Lung (tissue), 12 donors: ENCODE data around the gene EPB41L2. TPM values are rescaled to one million over a fixed set of nuclear protein-coding genes. Genes with fewer than 3 reads are reported as not detected.

Source experiments
- ATAC-seq: fragments of 200-7000 bp; cut with Tn5 transposase; one replicate; pipeline ENCODE4 v1.9.1; 2020; ENCODE audit warnings: moderate number of reproducible peaks; ENCODE audit not compliant: insufficient read depth, low FRiP score
- DNase-seq, 3 donors: peaks; one replicate each; pipeline ENCODE4 v3.0.0-alpha.2; 2013 to 2017
- H3K27ac ChIP-seq, 2 donors: one replicate each; pipeline ENCODE4 v1.5.1; 2013; ENCODE audit warnings: mild to moderate bottlenecking in 2 of 2, moderate library complexity in 2 of 2, control low read depth in 1 of 2, inconsistent platforms in 1 of 2, low read depth in 1 of 2, low read length in 1 of 2
- H3K27me3 ChIP-seq, 3 donors: one replicate each; pipeline ENCODE4 v1.5.1; 2013; ENCODE audit warnings: low read length in 2 of 3; ENCODE audit not compliant: control insufficient read depth in 3 of 3, insufficient read depth in 3 of 3
- H3K36me3 ChIP-seq, 4 donors: one replicate each; pipeline ENCODE4 v1.5.1; 2013; ENCODE audit warnings: low read length in 4 of 4, mild to moderate bottlenecking in 1 of 4, moderate library complexity in 1 of 4; ENCODE audit not compliant: control insufficient read depth in 4 of 4, insufficient read depth in 4 of 4
- H3K4me1 ChIP-seq, 5 donors: one replicate each; pipeline ENCODE4 v1.5.1; 2013; ENCODE audit warnings: low read length in 5 of 5, mild to moderate bottlenecking in 2 of 5, moderate library complexity in 1 of 5; ENCODE audit not compliant: control insufficient read depth in 5 of 5, insufficient read depth in 5 of 5
- H3K4me3 ChIP-seq: one replicate; pipeline ENCODE4 v1.5.1; 2013; ENCODE audit warnings: mild to moderate bottlenecking, control low read depth, moderate library complexity
- H3K9ac ChIP-seq, 2 donors: one replicate each; pipeline ENCODE4 v1.5.1; 2013; ENCODE audit warnings: low read length in 2 of 2, control low read depth in 1 of 2; ENCODE audit not compliant: insufficient read depth in 1 of 2
- H3K9me3 ChIP-seq, 4 donors: one replicate each; pipeline ENCODE4 v1.5.1; 2013; ENCODE audit warnings: low read length in 3 of 4, mild to moderate bottlenecking in 1 of 4, moderate library complexity in 1 of 4; ENCODE audit not compliant: control insufficient read depth in 4 of 4, insufficient read depth in 3 of 4
- CTCF ChIP-seq: IDR thresholded peaks from 2 replicates; pipeline ENCODE4 v1.5.1; 2012; ENCODE audit warnings: mild to moderate bottlenecking; ENCODE audit errors: control extremely low read depth, extremely low read depth
- WGBS, 2 donors: extraction: QIAGEN DNeasy Blood & Tissue Kit; methylation state at CpG; one replicate each; pipeline ENCODE4 v1.1.7; 2013; 5-methylcytosine and 5-hydroxymethylcytosine counted together
- polyA plus RNA-seq, 2 donors: library from polyadenylated mRNA; stranded (reverse); fragments of 200-250 nt; gene quantifications; one replicate each; pipeline ENCODE4 v1.2.1, GENCODE V29; 2013
- total RNA-seq, 2 donors: library from RNA; depleted of rRNA in 1 of 2; stranded (reverse); fragments of >200 nt in 1 of 2; gene quantifications; one replicate each; pipeline ENCODE4 v1.2.1, GENCODE V29; 2014 to 2021
- donor health status: control.
- donor health status: control.
- donor health status: Bipolar disorder and iron deficiency.
- donor health status: healthy.
- donor health status: DM: yes; HTN: yes; CAD: no.

The EPB41L2 gene
- total and polyA plus RNA-seq, 4 donors, result 21.9 to 265 (median 52.7) TPM

GRCh38 chr6:130869681-130870080 lies 193.4 kb downstream of the EPB41L2 start:
- Histone ChIP-seq H3K27ac (no peak overlapping the region), H3K4me1 (no peaks in the 10 kb centered on the region), H3K27me3 (no peaks in the 10 kb centered on the region), H3K36me3 (peaks cover 0 to 32% (median 5%) of the 10 kb centered on the region in 4 donors), H3K4me3 (no peak overlapping the region), H3K9ac (no peak overlapping the region), H3K9me3 (no peaks in the 10 kb centered on the region)
- DNase-seq (no peak), ATAC-seq (no peak)
- TF ChIP-seq CTCF, result no peak
- WGBS, 2 donors, result 94 to 95% methylated on average over 10 of the region's 10 CpGs

- TF ChIP-seq CTCF, result no peak
- DNase-seq, result no peak
- no peak overlapping the region for H3K4me3 ChIP-seq
- H3K36me3 ChIP-seq, result peaks cover 4 to 45% (median 12%) of the 10 kb centered on the region in 4 donors
- no peaks in the 10 kb centered on the region for H3K27me3 ChIP-seq
- H3K4me1 ChIP-seq, result no peaks in the 10 kb centered on the region
- no peaks in the 10 kb centered on the region for H3K9me3 ChIP-seq
- no peak for ATAC-seq
- WGBS, 2 donors, result 95 to 96% methylated on average over 4 of the region's 4 CpGs
- H3K9ac ChIP-seq, result no peak overlapping the region
- no peak overlapping the region for H3K27ac ChIP-seq
These were observed 197.3 kb downstream of the EPB41L2 start for GRCh38 chr6:130865793-130866192.

GRCh38 chr6:130864344-130864743 lies 198.7 kb downstream of the EPB41L2 start:
- 94 to 95% methylated on average over 11 of the region's 11 CpGs for WGBS, 2 donors
- H3K27ac ChIP-seq, result no peak overlapping the region

More at GRCh38 chr6:130864344-130864743, 198.7 kb downstream of the EPB41L2 start:
- H3K36me3 ChIP-seq, result peaks cover 4 to 45% (median 12%) of the 10 kb centered on the region in 4 donors
- H3K9ac ChIP-seq, result no peak overlapping the region
- H3K4me3 ChIP-seq, result no peak overlapping the region
- no peaks in the 10 kb centered on the region for H3K4me1 ChIP-seq
- no peak for DNase-seq
- H3K27me3 ChIP-seq, result no peaks in the 10 kb centered on the region
- no peak for ATAC-seq
- H3K9me3 ChIP-seq, result no peaks in the 10 kb centered on the region
- TF ChIP-seq CTCF, result no peak
